ENCODE results near the gene CRTC1.

CRTC1 gene

GRCh38 chr19:18799389-18799970 is 116.0 kb downstream of the CRTC1 start:
- TF ChIP-seq CTCF (IDR thresholded peaks at IDR 0.05; ENCODE audit: extremely low read depth, missing control alignments): no peak

GRCh38 chr19:18800079-18800478 is 116.6 kb downstream of the CRTC1 start:
- no peak for DNase-seq (ENCODE audit: low spot score)

More at GRCh38 chr19:18799389-18799970, 116.0 kb downstream of the CRTC1 start:
- no peak for DNase-seq (ENCODE audit: low spot score)

GRCh38 chr19:18800636-18801035 is 117.2 kb downstream of the CRTC1 start:
- DNase-seq (ENCODE audit: low spot score): no peak
- TF ChIP-seq CTCF (IDR thresholded peaks at IDR 0.05; ENCODE audit: extremely low read depth, missing control alignments): no peak

More at GRCh38 chr19:18800079-18800478, 116.6 kb downstream of the CRTC1 start:
- no peak for TF ChIP-seq CTCF (IDR thresholded peaks at IDR 0.05; ENCODE audit: extremely low read depth, missing control alignments)

- TF ChIP-seq CTCF (IDR thresholded peaks at IDR 0.05; ENCODE audit: extremely low read depth, missing control alignments): no peak
- no peak for DNase-seq (ENCODE audit: low spot score)
These were observed 118.9 kb downstream of the CRTC1 start for GRCh38 chr19:18802354-18802753.

- no peak for DNase-seq (ENCODE audit: low spot score)
- no peak for TF ChIP-seq CTCF (IDR thresholded peaks at IDR 0.05; ENCODE audit: extremely low read depth, missing control alignments)
These were observed 120.2 kb downstream of the CRTC1 start for GRCh38 chr19:18803550-18804138.

GRCh38 chr19:18804139-18804601 is 120.7 kb downstream of the CRTC1 start:
- no peak for DNase-seq (ENCODE audit: low spot score)
- no peak for TF ChIP-seq CTCF (IDR thresholded peaks at IDR 0.05; ENCODE audit: extremely low read depth, missing control alignments)

GRCh38 chr19:18804643-18805042 is 121.2 kb downstream of the CRTC1 start:
- no peak for DNase-seq (ENCODE audit: low spot score)
- TF ChIP-seq CTCF (IDR thresholded peaks at IDR 0.05; ENCODE audit: extremely low read depth, missing control alignments): no peak

All from GM20000 (cell line).